Liver (tissue), 9 donors: ENCODE data around the gene SLC16A4. TPM values are rescaled to one million over a fixed set of nuclear protein-coding genes. Genes with fewer than 3 reads are reported as not detected.

Experiments used
- DNase-seq: peaks from one replicate; pipeline ENCODE4 v3.0.0-alpha.2; 2017; ENCODE audit warnings: low spot score
- H3K27ac ChIP-seq, 2 donors: one replicate each; pipeline ENCODE4 v1.7.0; 2013; ENCODE audit warnings: inconsistent platforms in 2 of 2, low read length in 2 of 2, control low read depth in 1 of 2, low read depth in 1 of 2, mild to moderate bottlenecking in 1 of 2
- H3K27me3 ChIP-seq, 4 donors: one replicate each; pipeline versions ENCODE4 v1.6.1 to v1.7.0; 2013; ENCODE audit warnings: low read length in 3 of 4, inconsistent platforms in 1 of 4, mild to moderate bottlenecking in 1 of 4, moderate library complexity in 1 of 4; ENCODE audit not compliant: control insufficient read depth in 4 of 4, insufficient read depth in 4 of 4
- H3K36me3 ChIP-seq, 4 donors: one replicate each; pipeline versions ENCODE4 v1.6.1 to v1.7.0; 2013; ENCODE audit warnings: low read length in 3 of 4, mild to moderate bottlenecking in 3 of 4, low read depth in 1 of 4, moderate library complexity in 1 of 4; ENCODE audit not compliant: control insufficient read depth in 4 of 4, insufficient read depth in 3 of 4
- H3K4me1 ChIP-seq, 4 donors: one replicate each; pipeline versions ENCODE4 v1.6.1 to v1.7.0; 2013; ENCODE audit warnings: low read length in 3 of 4, mild to moderate bottlenecking in 3 of 4, moderate library complexity in 1 of 4; ENCODE audit not compliant: control insufficient read depth in 4 of 4, insufficient read depth in 4 of 4
- H3K4me3 ChIP-seq, 3 donors: one replicate each; pipeline versions ENCODE4 v1.6.1 to v1.7.0; 2013; ENCODE audit warnings: low read length in 3 of 3, control low read depth in 1 of 3, low read depth in 1 of 3, mild to moderate bottlenecking in 1 of 3
- H3K9ac ChIP-seq, 2 donors: one replicate each; pipeline ENCODE4 v1.7.0; 2013; ENCODE audit warnings: low read length in 2 of 2, mild to moderate bottlenecking in 2 of 2, moderate library complexity in 2 of 2, control low read depth in 1 of 2, low read depth in 1 of 2
- H3K9me3 ChIP-seq, 4 donors: one replicate each; pipeline versions ENCODE4 v1.6.1 to v1.7.0; 2013; ENCODE audit warnings: low read length in 3 of 4; ENCODE audit not compliant: control insufficient read depth in 4 of 4
- EGR1 ChIP-seq, 2 donors: IDR thresholded peaks; 2 replicates each; pipeline ENCODE4 v1.6.1; 2016 to 2018; ENCODE audit warnings: antibody characterized with exemption in 2 of 2, low read depth in 2 of 2
- FOXA1 ChIP-seq: IDR thresholded peaks from 2 replicates; pipeline ENCODE4 v1.6.1; 2016; ENCODE audit warnings: antibody characterized with exemption
- FOXA2 ChIP-seq: IDR thresholded peaks from 2 replicates; pipeline ENCODE4 v1.6.1; 2016; ENCODE audit warnings: antibody characterized with exemption
- GABPA ChIP-seq, 2 donors: IDR thresholded peaks in 1 of 2; conservative IDR thresholded peaks in 1 of 2; 2 replicates each; pipeline ENCODE4 v1.6.1; 2016; ENCODE audit warnings: antibody characterized with exemption in 2 of 2, mild to moderate bottlenecking in 1 of 2, moderate library complexity in 1 of 2
- HNF4A ChIP-seq, 2 donors: conservative IDR thresholded peaks; 2 replicates each; pipeline ENCODE4 v1.6.1; 2016; ENCODE audit warnings: antibody characterized with exemption in 2 of 2, mild to moderate bottlenecking in 2 of 2
- JUND ChIP-seq, 2 donors: IDR thresholded peaks; 2 replicates each; pipeline ENCODE4 v1.6.1; 2016; ENCODE audit warnings: antibody characterized with exemption in 2 of 2
- NR2F2 ChIP-seq: IDR thresholded peaks from 2 replicates; pipeline ENCODE4 v1.6.1; 2016; ENCODE audit warnings: antibody characterized with exemption
- RAD21 ChIP-seq, 2 donors: IDR thresholded peaks; 2 replicates each; pipeline ENCODE4 v1.6.1; 2016; ENCODE audit warnings: antibody characterized with exemption in 2 of 2, mild to moderate bottlenecking in 2 of 2
- RXRA ChIP-seq, 2 donors: IDR thresholded peaks; 2 replicates each; pipeline ENCODE4 v1.6.1; 2017 to 2018; ENCODE audit warnings: antibody characterized with exemption in 2 of 2, mild to moderate bottlenecking in 1 of 2
- SP1 ChIP-seq: IDR thresholded peaks from 2 replicates; pipeline ENCODE4 v1.6.1; 2018; ENCODE audit warnings: antibody characterized with exemption, mild to moderate bottlenecking
- TAF1 ChIP-seq: conservative IDR thresholded peaks from 2 replicates; pipeline ENCODE4 v1.6.1; 2016; ENCODE audit warnings: antibody characterized with exemption, mild to moderate bottlenecking
- YY1 ChIP-seq: IDR thresholded peaks from 2 replicates; pipeline ENCODE4 v1.6.1; 2016; ENCODE audit warnings: antibody characterized with exemption, mild to moderate bottlenecking
- ZBTB33 ChIP-seq: IDR thresholded peaks from 2 replicates; pipeline ENCODE4 v1.6.1; 2016; ENCODE audit warnings: antibody characterized with exemption
- WGBS: extraction: QIAGEN DNeasy Blood & Tissue Kit; methylation state at CpG from one replicate; pipeline ENCODE4 v1.1.7; 2013; 5-methylcytosine and 5-hydroxymethylcytosine counted together
- polyA plus RNA-seq, 2 donors: library from polyadenylated mRNA; stranded (reverse) in 1 of 2; unstranded in 1 of 2; fragments of 200-250 nt in 1 of 2; fragments of >200 nt in 1 of 2; fragmentation: Nextera tagmentation in 1 of 2; extraction: Ambion mirVana in 1 of 2; gene quantifications; one replicate each; pipeline versions ENCODE4 v1.2.1 to v1.2.3, GENCODE V29; 2013 to 2015
- total RNA-seq, 2 donors: library from RNA; depleted of rRNA; stranded (reverse); fragments of >200 nt; gene quantifications; one replicate each; pipeline ENCODE4 v1.2.3, GENCODE V29; 2014
- TF ChIP-seq, protein P1 (sequence below): IDR thresholded peaks from 2 replicates; pipeline ENCODE4 v1.6.1; 2016; ENCODE audit warnings: antibody characterized with exemption
- TF ChIP-seq, protein P2 (sequence below): IDR thresholded peaks from 2 replicates; pipeline ENCODE4 v1.6.1; 2016; ENCODE audit warnings: antibody characterized with exemption
- TF ChIP-seq, protein P3 (sequence below): fragments of 150-350 bp; IDR thresholded peaks from 2 replicates; pipeline ENCODE4 v1.5.1; 2017; ENCODE audit warnings: improper control_type of control experiment, low read depth, low read length; ENCODE audit not compliant: missing input control
- TF ChIP-seq, protein P4 (sequence below): IDR thresholded peaks from 2 replicates; pipeline ENCODE4 v1.6.1; 2016; ENCODE audit warnings: antibody characterized with exemption, mild to moderate bottlenecking
- donor health status: healthy.
- donor health status: healthy.
- donor health status: healthy.
- donor health status: healthy.
- donor health status: healthy.

SLC16A4 gene
- total and polyA plus RNA-seq, 4 donors, result 0.72 to 1.8 (median 1.6) TPM

GRCh38 chr1:110425612-110426152 is 34.9 kb upstream of the SLC16A4 start:
- Histone ChIP-seq H3K9me3 (no peaks in the 10 kb centered on the region), H3K4me1 (no peaks in the 10 kb centered on the region), H3K9ac (no peak overlapping the region), H3K27ac (no peak overlapping the region), H3K36me3 (no peaks in the 10 kb centered on the region), H3K4me3 (no peak overlapping the region), H3K27me3 (no peaks in the 10 kb centered on the region)
- WGBS, result 79% methylated on average over 9 of the region's 9 CpGs
- TF ChIP-seq GABPA (IDR thresholded peaks at IDR 0.05 in 1 of 2, conservative IDR thresholded peaks at IDR 0.05 in 1 of 2) (no peak), YY1 (no peak), ZBTB33 (no peak), SP1 (no peak), RXRA (IDR thresholded peaks at IDR 0.05) (no peak), RAD21 (IDR thresholded peaks at IDR 0.05) (no peak), FOXA1 (no peak), JUND (IDR thresholded peaks at IDR 0.05) (no peak), TAF1 (no peak), HNF4A (conservative IDR thresholded peaks at IDR 0.05) (no peak), NR2F2 (no peak)
- TF ChIP-seq, protein P1, sequence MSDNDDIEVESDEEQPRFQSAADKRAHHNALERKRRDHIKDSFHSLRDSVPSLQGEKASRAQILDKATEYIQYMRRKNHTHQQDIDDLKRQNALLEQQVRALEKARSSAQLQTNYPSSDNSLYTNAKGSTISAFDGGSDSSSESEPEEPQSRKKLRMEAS, result no peak
- TF ChIP-seq, protein P2, sequence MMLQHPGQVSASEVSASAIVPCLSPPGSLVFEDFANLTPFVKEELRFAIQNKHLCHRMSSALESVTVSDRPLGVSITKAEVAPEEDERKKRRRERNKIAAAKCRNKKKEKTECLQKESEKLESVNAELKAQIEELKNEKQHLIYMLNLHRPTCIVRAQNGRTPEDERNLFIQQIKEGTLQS, result no peak
- TF ChIP-seq, protein P3, sequence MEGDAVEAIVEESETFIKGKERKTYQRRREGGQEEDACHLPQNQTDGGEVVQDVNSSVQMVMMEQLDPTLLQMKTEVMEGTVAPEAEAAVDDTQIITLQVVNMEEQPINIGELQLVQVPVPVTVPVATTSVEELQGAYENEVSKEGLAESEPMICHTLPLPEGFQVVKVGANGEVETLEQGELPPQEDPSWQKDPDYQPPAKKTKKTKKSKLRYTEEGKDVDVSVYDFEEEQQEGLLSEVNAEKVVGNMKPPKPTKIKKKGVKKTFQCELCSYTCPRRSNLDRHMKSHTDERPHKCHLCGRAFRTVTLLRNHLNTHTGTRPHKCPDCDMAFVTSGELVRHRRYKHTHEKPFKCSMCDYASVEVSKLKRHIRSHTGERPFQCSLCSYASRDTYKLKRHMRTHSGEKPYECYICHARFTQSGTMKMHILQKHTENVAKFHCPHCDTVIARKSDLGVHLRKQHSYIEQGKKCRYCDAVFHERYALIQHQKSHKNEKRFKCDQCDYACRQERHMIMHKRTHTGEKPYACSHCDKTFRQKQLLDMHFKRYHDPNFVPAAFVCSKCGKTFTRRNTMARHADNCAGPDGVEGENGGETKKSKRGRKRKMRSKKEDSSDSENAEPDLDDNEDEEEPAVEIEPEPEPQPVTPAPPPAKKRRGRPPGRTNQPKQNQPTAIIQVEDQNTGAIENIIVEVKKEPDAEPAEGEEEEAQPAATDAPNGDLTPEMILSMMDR, result no peak
- no peak for DNase-seq

- Histone ChIP-seq H3K4me3 (no peak overlapping the region), H3K9me3 (no peaks in the 10 kb centered on the region), H3K27ac (no peak overlapping the region), H3K9ac (no peak overlapping the region), H3K36me3 (no peaks in the 10 kb centered on the region), H3K27me3 (no peaks in the 10 kb centered on the region), H3K4me1 (peaks cover 0 to 7% (median 5%) of the 10 kb centered on the region in 4 donors)
- no peak for TF ChIP-seq TAF1
- no peak for TF ChIP-seq SP1
- no peak for TF ChIP-seq ZBTB33
- TF ChIP-seq FOXA2, result no peak
- TF ChIP-seq HNF4A (conservative IDR thresholded peaks at IDR 0.05), result no peak
- TF ChIP-seq EGR1 (IDR thresholded peaks at IDR 0.05; ENCODE audit: low read depth in 2 of 2), result no peak
- TF ChIP-seq, protein P2, result no peak
- TF ChIP-seq NR2F2, result no peak
- TF ChIP-seq, protein P1, result no peak
- TF ChIP-seq, protein P4, sequence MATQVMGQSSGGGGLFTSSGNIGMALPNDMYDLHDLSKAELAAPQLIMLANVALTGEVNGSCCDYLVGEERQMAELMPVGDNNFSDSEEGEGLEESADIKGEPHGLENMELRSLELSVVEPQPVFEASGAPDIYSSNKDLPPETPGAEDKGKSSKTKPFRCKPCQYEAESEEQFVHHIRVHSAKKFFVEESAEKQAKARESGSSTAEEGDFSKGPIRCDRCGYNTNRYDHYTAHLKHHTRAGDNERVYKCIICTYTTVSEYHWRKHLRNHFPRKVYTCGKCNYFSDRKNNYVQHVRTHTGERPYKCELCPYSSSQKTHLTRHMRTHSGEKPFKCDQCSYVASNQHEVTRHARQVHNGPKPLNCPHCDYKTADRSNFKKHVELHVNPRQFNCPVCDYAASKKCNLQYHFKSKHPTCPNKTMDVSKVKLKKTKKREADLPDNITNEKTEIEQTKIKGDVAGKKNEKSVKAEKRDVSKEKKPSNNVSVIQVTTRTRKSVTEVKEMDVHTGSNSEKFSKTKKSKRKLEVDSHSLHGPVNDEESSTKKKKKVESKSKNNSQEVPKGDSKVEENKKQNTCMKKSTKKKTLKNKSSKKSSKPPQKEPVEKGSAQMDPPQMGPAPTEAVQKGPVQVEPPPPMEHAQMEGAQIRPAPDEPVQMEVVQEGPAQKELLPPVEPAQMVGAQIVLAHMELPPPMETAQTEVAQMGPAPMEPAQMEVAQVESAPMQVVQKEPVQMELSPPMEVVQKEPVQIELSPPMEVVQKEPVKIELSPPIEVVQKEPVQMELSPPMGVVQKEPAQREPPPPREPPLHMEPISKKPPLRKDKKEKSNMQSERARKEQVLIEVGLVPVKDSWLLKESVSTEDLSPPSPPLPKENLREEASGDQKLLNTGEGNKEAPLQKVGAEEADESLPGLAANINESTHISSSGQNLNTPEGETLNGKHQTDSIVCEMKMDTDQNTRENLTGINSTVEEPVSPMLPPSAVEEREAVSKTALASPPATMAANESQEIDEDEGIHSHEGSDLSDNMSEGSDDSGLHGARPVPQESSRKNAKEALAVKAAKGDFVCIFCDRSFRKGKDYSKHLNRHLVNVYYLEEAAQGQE, result no peak
- no peak for TF ChIP-seq RAD21 (IDR thresholded peaks at IDR 0.05)
- WGBS, result 81% methylated on average over 9 of the region's 9 CpGs
- no peak for DNase-seq
These were observed 34.1 kb upstream of the SLC16A4 start for GRCh38 chr1:110424699-110425611.
